HUDEP-2 (cell line): Measurements from ENCODE around the gene MADCAM1.

ENCODE experiments used
- DNase-seq, 76 experiments: peaks; one replicate each; lab custom pipeline; 2025; ENCODE audit not compliant: unreplicated experiment in 76 of 76; lab: John Stamatoyannopoulos, UW

Gene MADCAM1

GRCh38 chr19:485583-486236, 10.6 kb upstream of the MADCAM1 start:
- DNase-seq, result no peak

- peak in 73 of 76 experiments; percentile 58 to 99 (median 94) for DNase-seq
These were observed 7.5 kb upstream of the MADCAM1 start for GRCh38 chr19:488505-489417.

GRCh38 chr19:489418-490196, 6.7 kb upstream of the MADCAM1 start:
- peak in 8 of 76 experiments; percentile 26 to 83 (median 44) for DNase-seq

- DNase-seq, result peak in 31 of 76 experiments; percentile 13 to 64 (median 37)
These were observed 5.0 kb upstream of the MADCAM1 start for GRCh38 chr19:491146-491741.

GRCh38 chr19:492091-492531, 4.2 kb upstream of the MADCAM1 start:
- peak in 36 of 76 experiments; percentile 19 to 71 (median 39) for DNase-seq

GRCh38 chr19:493391-494170, 2.7 kb upstream of the MADCAM1 start:
- no peak for DNase-seq

- peak in 3 of 76 experiments; percentile 16 to 33 (median 21) for DNase-seq
These were observed 1.9 kb upstream of the MADCAM1 start for GRCh38 chr19:494171-495080.

GRCh38 chr19:495081-495401, 1.2 kb upstream of the MADCAM1 start:
- DNase-seq, result no peak

GRCh38 chr19:495402-496111, 729 bp upstream of the MADCAM1 start:
- DNase-seq, result peak in 40 of 76 experiments; percentile 19 to 72 (median 40)

GRCh38 chr19:496986-497385, 700 bp downstream of the MADCAM1 start:
- DNase-seq, result no peak

- no peak for DNase-seq
These were observed 1.2 kb downstream of the MADCAM1 start for GRCh38 chr19:497491-497868.

GRCh38 chr19:497869-498510, 1.7 kb downstream of the MADCAM1 start:
- no peak for DNase-seq

- no peak for DNase-seq
These were observed 2.2 kb downstream of the MADCAM1 start for GRCh38 chr19:498511-498891.

- no peak for DNase-seq
These were observed 2.8 kb downstream of the MADCAM1 start for GRCh38 chr19:498977-499623.

- DNase-seq, result no peak
These were observed 5.4 kb downstream of the MADCAM1 start for GRCh38 chr19:501646-502045.

GRCh38 chr19:504616-505015, 8.3 kb downstream of the MADCAM1 start:
- DNase-seq, result no peak
